ENCODE results near the gene AUTS2.
A peak's percentile ranks its signal among the peaks of the same experiment; 100 is the strongest.

AUTS2 gene

DNA sequence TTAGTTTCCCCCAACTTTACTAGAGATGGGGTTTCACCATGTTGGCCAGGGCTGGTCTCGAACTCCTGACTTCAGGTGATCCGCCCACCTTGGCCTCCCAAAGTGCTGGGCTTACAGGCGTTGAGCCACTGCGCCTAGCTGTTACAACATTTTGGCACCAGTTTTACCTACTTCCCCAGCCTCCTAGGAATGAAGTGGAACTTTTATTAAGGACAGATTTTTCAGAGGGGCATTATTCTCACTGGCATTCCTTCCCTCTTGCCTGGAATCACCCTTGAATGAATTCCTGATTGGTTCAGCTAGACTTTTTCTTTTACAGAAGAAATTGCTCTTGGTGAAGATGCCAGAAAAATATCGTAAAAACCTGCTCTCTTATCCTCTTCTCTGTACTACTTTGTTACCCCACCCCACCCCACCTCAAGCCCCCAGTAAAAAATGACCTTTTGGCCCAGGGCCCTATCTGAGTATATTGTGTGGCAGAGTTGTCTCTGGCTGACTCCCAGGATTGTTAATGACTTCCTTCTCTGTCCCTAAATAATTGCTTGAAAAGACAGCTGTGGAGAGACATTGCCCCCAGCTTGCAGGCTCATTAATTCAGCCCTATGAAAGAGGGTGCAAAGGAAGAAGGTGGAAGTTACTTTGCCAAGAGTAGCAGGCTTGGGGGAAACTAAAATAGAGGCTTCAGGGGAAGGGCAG is 189.6 kb downstream of the AUTS2 start:
- TF ChIP-seq, protein P1, sequence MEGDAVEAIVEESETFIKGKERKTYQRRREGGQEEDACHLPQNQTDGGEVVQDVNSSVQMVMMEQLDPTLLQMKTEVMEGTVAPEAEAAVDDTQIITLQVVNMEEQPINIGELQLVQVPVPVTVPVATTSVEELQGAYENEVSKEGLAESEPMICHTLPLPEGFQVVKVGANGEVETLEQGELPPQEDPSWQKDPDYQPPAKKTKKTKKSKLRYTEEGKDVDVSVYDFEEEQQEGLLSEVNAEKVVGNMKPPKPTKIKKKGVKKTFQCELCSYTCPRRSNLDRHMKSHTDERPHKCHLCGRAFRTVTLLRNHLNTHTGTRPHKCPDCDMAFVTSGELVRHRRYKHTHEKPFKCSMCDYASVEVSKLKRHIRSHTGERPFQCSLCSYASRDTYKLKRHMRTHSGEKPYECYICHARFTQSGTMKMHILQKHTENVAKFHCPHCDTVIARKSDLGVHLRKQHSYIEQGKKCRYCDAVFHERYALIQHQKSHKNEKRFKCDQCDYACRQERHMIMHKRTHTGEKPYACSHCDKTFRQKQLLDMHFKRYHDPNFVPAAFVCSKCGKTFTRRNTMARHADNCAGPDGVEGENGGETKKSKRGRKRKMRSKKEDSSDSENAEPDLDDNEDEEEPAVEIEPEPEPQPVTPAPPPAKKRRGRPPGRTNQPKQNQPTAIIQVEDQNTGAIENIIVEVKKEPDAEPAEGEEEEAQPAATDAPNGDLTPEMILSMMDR (conservative IDR thresholded peaks at IDR 0.05; ENCODE audit: low read length), result no peak
- no peak overlapping the region for H3K4me3 ChIP-seq (ENCODE audit: low read length)
- peak; percentile 84 for DNase-seq (ENCODE audit: low read depth)

DNA sequence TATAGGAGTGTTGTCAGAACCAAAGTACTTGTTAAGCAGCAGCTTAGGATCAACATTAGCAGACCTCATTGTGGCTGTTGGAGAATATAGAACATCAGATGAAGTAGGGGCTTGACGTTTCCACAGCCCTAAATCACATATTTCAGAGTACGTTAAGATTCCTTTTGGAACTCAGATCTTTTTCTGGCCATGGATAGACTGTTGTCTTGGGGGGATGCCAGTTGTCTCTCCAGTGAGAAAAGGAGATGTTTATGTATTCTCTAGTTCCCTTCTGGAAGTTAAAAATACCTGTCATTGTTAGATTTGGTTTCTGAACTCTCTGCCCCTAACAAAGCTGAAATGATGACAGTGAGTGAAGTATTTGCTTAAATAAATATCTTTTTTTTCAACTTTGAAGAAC is 191.3 kb downstream of the AUTS2 start:
- DNase-seq (ENCODE audit: low read depth), result no peak
- no peak overlapping the region for H3K4me3 ChIP-seq (ENCODE audit: low read length)
- TF ChIP-seq, protein P1 (conservative IDR thresholded peaks at IDR 0.05; ENCODE audit: low read length), result no peak

DNA sequence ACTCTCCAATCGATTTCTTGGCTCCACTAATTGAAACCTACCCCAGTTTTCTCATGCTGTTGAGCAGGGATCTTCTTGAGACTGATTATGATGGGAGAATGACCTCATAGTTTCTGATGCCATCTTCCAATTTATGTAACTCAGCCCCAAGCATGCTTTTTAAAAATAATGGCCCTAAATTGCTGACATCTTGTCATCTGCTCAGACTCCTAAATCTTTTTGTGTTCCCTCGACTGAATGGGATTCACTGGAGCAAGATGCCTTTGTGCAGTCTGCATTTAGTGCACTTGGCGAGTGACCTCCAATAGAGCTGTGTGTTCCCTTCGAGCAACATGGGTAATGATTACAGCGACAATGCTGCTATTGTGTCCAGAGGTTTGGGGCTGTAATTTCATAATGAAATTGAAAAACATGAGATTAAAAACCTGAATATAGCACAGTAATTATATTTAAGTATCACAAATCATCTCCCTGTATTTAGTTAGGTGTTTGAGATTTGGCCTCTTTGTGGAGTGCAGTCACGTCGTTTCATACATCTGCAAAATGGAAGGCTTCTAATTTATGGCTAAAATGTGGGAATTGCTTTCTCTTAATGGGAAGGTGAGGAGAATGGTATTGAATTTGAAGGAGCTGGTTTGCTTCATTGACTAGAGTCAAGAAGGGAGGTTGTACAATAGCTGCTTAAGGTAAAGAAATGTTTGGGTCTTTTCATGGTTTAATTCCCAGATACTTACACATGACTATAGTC is 192.9 kb downstream of the AUTS2 start:
- H3K4me3 ChIP-seq (ENCODE audit: low read length), result no peak overlapping the region
- no peak for DNase-seq (ENCODE audit: low read depth)
- TF ChIP-seq, protein P1 (conservative IDR thresholded peaks at IDR 0.05; ENCODE audit: low read length), result no peak

DNA sequence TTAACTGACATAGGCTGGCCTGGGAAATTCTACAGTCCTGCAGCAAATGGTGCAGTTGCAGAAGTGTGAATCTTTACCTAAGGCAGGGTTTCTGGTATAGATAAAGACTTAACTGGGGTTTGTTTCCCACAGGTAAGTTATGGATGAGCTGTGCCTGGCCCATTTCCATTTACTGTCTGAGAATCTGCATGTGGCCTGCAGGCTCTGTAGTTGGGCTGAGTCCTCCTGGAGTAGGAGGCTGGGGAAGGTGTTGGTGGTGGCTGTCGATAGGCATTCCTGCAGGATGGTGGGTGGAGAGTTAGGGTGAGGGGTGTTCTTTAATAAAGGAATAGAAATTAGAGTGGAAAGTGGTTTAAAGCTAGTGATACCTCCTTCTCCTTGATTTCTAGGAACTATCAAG is 193.5 kb downstream of the AUTS2 start:
- no peak for DNase-seq (ENCODE audit: low read depth)
- TF ChIP-seq, protein P1 (conservative IDR thresholded peaks at IDR 0.05; ENCODE audit: low read length), result no peak
- no peak overlapping the region for H3K4me3 ChIP-seq (ENCODE audit: low read length)

DNA sequence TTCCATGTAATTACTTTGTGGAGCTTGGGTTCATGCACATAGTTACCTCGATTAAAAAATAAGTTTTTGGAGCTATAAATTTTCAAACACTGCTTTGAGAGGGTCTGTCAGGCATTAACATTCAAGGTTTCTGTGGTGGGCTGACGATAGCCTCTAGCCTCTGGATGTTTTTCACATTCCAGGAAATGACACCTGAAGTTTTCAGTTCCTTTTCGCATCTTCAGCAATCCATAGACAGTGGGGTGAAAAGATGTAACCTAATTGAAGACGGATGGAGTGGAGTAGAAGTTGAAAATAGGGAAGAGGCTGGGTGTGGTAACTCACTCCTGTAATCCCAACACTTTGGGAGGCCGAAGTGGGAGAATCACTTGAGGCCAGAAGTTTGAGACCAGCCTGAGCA is 197.7 kb downstream of the AUTS2 start:
- TF ChIP-seq, protein P1 (conservative IDR thresholded peaks at IDR 0.05; ENCODE audit: low read length), result no peak
- no peak overlapping the region for H3K4me3 ChIP-seq (ENCODE audit: low read length)
- no peak for DNase-seq (ENCODE audit: low read depth)

DNA sequence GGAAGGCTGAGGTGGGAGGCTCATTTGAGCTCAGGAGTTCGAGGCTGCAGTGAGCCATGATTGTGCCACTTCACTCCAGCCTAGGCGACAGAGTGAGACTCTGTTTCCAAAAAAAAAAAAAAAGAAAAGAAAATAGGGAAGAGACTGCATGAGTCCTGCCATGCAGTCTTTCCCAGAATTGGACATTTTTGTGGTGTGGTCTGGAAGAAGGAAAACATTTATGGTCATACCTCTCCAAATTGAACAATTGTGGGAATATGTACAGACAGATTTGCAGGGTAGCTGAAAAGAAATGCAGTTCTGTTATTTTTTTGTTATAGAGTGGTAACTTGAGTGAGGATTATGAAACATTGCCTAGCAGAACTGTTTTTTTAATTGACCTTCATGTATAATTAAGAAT is 198.1 kb downstream of the AUTS2 start:
- TF ChIP-seq, protein P1 (conservative IDR thresholded peaks at IDR 0.05; ENCODE audit: low read length), result no peak
- DNase-seq (ENCODE audit: low read depth), result peak; percentile 84
- no peak overlapping the region for H3K4me3 ChIP-seq (ENCODE audit: low read length)

Data from AG10803 (cell line).